K562 (cell line): Measurements from ENCODE around the gene ANAPC2. TPM values are rescaled to one million over a fixed set of nuclear protein-coding genes. Genes with fewer than 3 reads are reported as not detected.

Source experiments
- ARID4B ChIP-seq: sonication (generic); formaldehyde crosslinking; IDR thresholded peaks from 2 replicates; pipeline ENCODE4 v1.8.0; 2022; ENCODE audit warnings: mild to moderate bottlenecking, missing genetic modification reagents
- ATF7 ChIP-seq: fragments of 450-650 bp; IDR thresholded peaks from 2 replicates; pipeline ENCODE4 v1.7.1; 2014; ENCODE audit warnings: mild to moderate bottlenecking, moderate library complexity
- CREBBP ChIP-seq: IDR thresholded peaks from one replicate; pipeline ENCODE4 v1.6.1; 2012; ENCODE audit warnings: low read depth, mild to moderate bottlenecking, control low read depth, inconsistent platforms, low read length
- ELK1 ChIP-seq: sonication (generic); formaldehyde crosslinking; IDR thresholded peaks from 2 replicates; pipeline ENCODE4 v1.8.1; 2022; ENCODE audit warnings: missing genetic modification reagents
- GATA2 ChIP-seq: sonication (generic); formaldehyde crosslinking; IDR thresholded peaks from 2 replicates; pipeline ENCODE4 v1.4.0; 2020; ENCODE audit warnings: mild to moderate bottlenecking, missing genetic modification reagents
- HDGF ChIP-seq: fragments of 450-650 bp; IDR thresholded peaks from 2 replicates; pipeline ENCODE4 v1.6.1; 2016
- JUN ChIP-seq, 2 experiments: sonication (generic) in 1 of 2; formaldehyde crosslinking in 1 of 2; IDR thresholded peaks; 2 replicates each; pipeline versions ENCODE4 v1.6.1 to v1.8.0; 2012 to 2022; ENCODE audit warnings: borderline replicate concordance in 2 of 2, mild to moderate bottlenecking in 2 of 2, improper control_type of control experiment in 1 of 2, low read depth in 1 of 2, low read length in 1 of 2, missing genetic modification reagents in 1 of 2
- MEIS2 ChIP-seq: fragments of 450-650 bp; IDR thresholded peaks from 2 replicates; pipeline ENCODE4 v1.6.1; 2014; ENCODE audit warnings: mild to moderate bottlenecking; ENCODE audit not compliant: partially characterized antibody
- MYBL2 ChIP-seq, 2 experiments: fragments of 450-650 bp in 1 of 2; sonication (generic) in 1 of 2; formaldehyde crosslinking in 1 of 2; IDR thresholded peaks; 2 replicates each; pipeline versions ENCODE4 v1.6.1 to v1.8.1; 2017 to 2022; ENCODE audit warnings: borderline replicate concordance in 1 of 2, inconsistent platforms in 1 of 2, low read depth in 1 of 2, mild to moderate bottlenecking in 1 of 2, missing genetic modification reagents in 1 of 2, moderate library complexity in 1 of 2
- NRF1 ChIP-seq, 2 experiments: fragments of 450-650 bp; IDR thresholded peaks in 1 of 2; conservative IDR thresholded peaks in 1 of 2; 2 replicates each; pipeline ENCODE4 v1.6.1; 2014; ENCODE audit warnings: mild to moderate bottlenecking in 2 of 2
- PKNOX1 ChIP-seq: fragments of 450-650 bp; IDR thresholded peaks from 2 replicates; pipeline ENCODE4 v1.6.1; 2016
- POLR2AphosphoS5 ChIP-seq: IDR thresholded peaks from 2 replicates; pipeline ENCODE4 v1.6.1; 2011; ENCODE audit warnings: mild to moderate bottlenecking, low read depth, low read length, moderate library complexity; ENCODE audit not compliant: control insufficient read depth, insufficient read depth
- POLR2B ChIP-seq: fragments of 450-650 bp; IDR thresholded peaks from 2 replicates; pipeline ENCODE4 v1.6.1; 2018; ENCODE audit warnings: low read depth; ENCODE audit not compliant: partially characterized antibody
- SMARCE1 ChIP-seq: fragments of 450-650 bp; IDR thresholded peaks from 2 replicates; pipeline ENCODE4 v1.7.1; 2016; ENCODE audit warnings: mild to moderate bottlenecking
- USF2 ChIP-seq: sonication (generic); formaldehyde crosslinking; IDR thresholded peaks from 2 replicates; pipeline ENCODE4 v1.5.0; 2020; ENCODE audit warnings: missing genetic modification reagents
- ZC3H4 ChIP-seq: sonication (generic); formaldehyde crosslinking; IDR thresholded peaks from 2 replicates; pipeline ENCODE4 v1.9.0; 2021; ENCODE audit warnings: missing genetic modification reagents, borderline replicate concordance
- ZEB2 ChIP-seq: fragments of 450-650 bp; IDR thresholded peaks from 2 replicates; pipeline ENCODE4 v1.6.1; 2016
- ZNF263 ChIP-seq: sonication (generic); formaldehyde crosslinking; IDR thresholded peaks from 2 replicates; pipeline ENCODE4 v1.8.0; 2022; ENCODE audit warnings: mild to moderate bottlenecking, missing genetic modification reagents, borderline replicate concordance
- ZNF583 ChIP-seq: fragments of 250-450 bp; sonication (Bioruptor Pico); IDR thresholded peaks from 2 replicates; pipeline ENCODE4 v1.4.0; 2020
- ZNF764 ChIP-seq: fragments of 250-450 bp; sonication (Bioruptor Pico); IDR thresholded peaks from 2 replicates; pipeline ENCODE4 v1.4.0; 2020; ENCODE audit warnings: low read depth, mild to moderate bottlenecking, moderate library complexity
- polyA plus RNA-seq, 8 experiments: library from polyadenylated mRNA; depleted of rRNA in 4 of 8; stranded (reverse) in 5 of 8; unstranded in 3 of 8; fragments of >200 nt; fragmentation: Nextera tagmentation in 2 of 8; fragmentation: Illumina TruSeq in 1 of 8; extraction: Ambion mirVana in 2 of 8; extraction: Trizol in 1 of 8; gene quantifications; 2 replicates each; pipeline versions ENCODE4 v1.2.1 to v1.2.3, GENCODE V29; 2011 to 2014; ENCODE audit warnings: inconsistent platforms in 1 of 8, missing spikeins in 1 of 8
- total RNA-seq, 7 experiments: library from RNA; depleted of rRNA in 6 of 7; stranded (reverse); fragments of >200 nt in 6 of 7; fragmentation: Illumina TruSeq in 2 of 7; extraction: Trizol in 2 of 7; gene quantifications; 2 replicates each; pipeline versions ENCODE4 v1.2.1 to v1.2.3, GENCODE V29; 2011 to 2021; ENCODE audit warnings: low replicate concordance in 1 of 7

ANAPC2 gene
- total and polyA plus RNA-seq, 9 of the 15 experiments (the other 6 are each of a cell fraction or from before 2014, with no cell fraction given), result 0.11 to 56.5 (median 17.1) TPM; not detected in 1

GRCh38 chr9:137157618-137158415, 30.5 kb downstream of the ANAPC2 start (continued):
- TF ChIP-seq ARID4B (CRISPR knock-in tag) (peak; percentile 46; the same call in 1 of the 2 replicates), CREBBP (no peak), GATA2 (peak; percentile 46; the same call in 1 of the 2 replicates), ZNF764 (CRISPR knock-in tag) (no peak), HDGF (no peak), ZNF263 (CRISPR knock-in tag) (peak; percentile 67), ZC3H4 (CRISPR knock-in tag) (no peak), MEIS2 (peak; percentile 79), ATF7 (no peak), SMARCE1 (no peak), PKNOX1 (peak; percentile 44; the same call in 1 of the 2 replicates), ELK1 (CRISPR knock-in tag) (peak; percentile 52; the same call in 1 of the 2 replicates), MYBL2 (IDR thresholded peaks at IDR 0.05; ENCODE audit: low read depth) (no peak), MYBL2 (CRISPR knock-in tag; IDR thresholded peaks at IDR 0.05; ENCODE audit: borderline replicate concordance) (no peak), NRF1 (conservative IDR thresholded peaks at IDR 0.05 in 1 of 2, IDR thresholded peaks at IDR 0.05 in 1 of 2) (no peak), USF2 (peak; percentile 47), POLR2AphosphoS5 (peak; percentile 38; the same call in 1 of the 2 replicates), ZNF583 (CRISPR knock-in tag) (no peak), ZEB2 (no peak), POLR2B (no peak), JUN (IDR thresholded peaks at IDR 0.05; ENCODE audit: borderline replicate concordance, low read depth, low read length) (no peak), JUN (CRISPR knock-in tag; IDR thresholded peaks at IDR 0.05; ENCODE audit: borderline replicate concordance) (no peak)
